GM18873 (cell line): ENCODE results near the gene VSTM4.

Source experiments
- ATAC-seq: cut with Tn5 transposase; IDR thresholded peaks from one replicate; pipeline ENCODE4 v1.9.1; 2021; ENCODE audit warnings: mild to moderate bottlenecking, moderate library complexity, moderate number of reproducible peaks; ENCODE audit not compliant: unreplicated experiment, low FRiP score

VSTM4 gene

DNA sequence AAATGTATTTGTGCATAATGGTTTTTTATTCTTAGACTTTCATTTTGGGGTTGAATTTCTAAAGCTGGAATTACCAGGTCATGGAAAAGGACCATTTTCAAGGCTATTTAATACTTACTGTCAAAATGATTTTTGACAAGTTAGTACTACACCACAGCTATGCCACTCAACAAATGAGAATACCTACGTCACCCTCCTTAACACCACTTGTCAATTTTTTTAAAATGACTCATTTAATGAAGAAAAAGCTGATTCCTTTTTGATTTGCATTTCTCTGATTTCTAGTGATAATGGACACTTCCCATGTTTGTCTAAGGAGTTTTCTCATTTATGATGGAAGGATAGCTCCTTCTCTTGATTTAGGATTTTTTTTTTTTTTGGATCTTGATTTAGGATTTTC lies 63.3 kb downstream of the VSTM4 start:
- no peak for ATAC-seq

DNA sequence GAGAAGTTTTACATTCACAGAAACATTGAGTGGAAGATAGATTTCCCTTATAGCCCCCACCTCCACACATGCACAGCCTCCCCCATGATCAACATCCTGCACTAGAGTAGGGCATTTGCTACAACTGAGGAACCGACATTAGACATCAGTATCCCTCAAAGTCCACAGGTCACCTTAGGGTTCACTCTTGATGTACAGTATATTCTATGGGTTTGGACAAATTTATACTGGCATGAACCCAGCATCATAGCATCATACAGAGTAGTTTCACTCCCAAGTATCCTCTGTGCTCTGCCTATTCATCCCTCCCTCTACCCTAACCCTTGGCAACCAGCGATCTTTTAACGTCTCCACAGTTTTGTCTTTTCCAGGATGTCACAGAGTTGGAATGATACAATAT lies 64.4 kb downstream of the VSTM4 start:
- no peak for ATAC-seq

DNA sequence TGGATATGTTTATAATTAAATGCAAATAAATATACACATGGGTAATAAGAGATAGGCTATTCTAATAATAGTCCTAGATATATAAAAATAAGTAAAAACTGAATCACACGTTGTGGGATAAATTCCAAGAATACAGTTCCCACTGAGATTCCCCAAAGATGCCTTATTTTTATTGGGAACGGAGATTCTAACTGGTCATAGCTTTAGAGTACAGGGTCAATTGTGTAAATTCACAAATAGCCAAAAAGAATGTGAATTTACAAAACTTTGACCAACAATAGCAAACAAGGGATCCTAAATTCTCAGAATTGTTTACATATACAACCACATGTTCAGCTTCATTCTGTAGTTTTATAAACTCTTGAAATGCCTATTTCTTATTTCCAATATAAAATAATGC lies 65.0 kb downstream of the VSTM4 start:
- no peak for ATAC-seq

DNA sequence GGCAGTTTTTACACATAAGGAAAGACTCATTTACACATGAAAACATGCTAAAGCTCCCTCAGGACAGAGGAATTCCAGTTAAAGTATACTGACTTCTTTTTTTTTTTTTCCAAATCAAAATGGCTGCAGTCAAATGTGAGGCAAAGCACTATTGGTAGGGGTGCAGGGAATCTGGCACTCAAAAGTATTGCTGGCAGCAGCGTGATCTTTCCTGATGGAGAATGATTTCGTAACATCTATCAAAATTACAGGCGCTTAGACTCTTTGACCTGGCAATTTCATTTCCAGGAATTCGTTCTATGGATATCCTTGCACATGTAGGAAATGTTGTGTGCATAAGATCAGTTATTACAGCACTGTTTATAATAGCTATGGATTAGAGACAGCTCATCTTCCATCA lies 65.7 kb downstream of the VSTM4 start:
- no peak for ATAC-seq

DNA sequence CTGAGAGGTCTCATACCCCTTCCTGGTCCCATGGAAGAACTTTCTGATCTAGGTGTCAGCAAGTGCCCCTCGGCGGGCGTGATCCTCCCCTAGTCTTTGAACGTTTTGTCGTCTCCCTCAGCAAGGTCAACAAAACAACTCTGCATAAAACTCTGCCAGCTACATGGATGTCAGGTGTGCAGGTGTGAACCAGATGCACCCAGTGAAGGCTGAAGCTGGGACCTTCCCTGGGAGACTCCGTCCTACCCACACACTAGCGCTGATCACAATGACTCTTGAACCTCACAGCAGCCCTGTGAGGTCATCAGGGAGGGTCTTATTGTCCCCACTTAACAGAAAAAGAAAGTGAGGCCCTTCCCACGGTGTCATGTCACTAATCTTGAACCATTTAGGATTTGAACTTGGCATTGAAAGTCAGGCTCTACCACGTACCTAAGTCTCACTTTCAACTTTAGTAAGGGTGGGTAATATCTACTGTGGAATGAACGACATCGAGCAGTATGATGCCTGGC lies 68.1 kb downstream of the VSTM4 start:
- ATAC-seq = no peak

DNA sequence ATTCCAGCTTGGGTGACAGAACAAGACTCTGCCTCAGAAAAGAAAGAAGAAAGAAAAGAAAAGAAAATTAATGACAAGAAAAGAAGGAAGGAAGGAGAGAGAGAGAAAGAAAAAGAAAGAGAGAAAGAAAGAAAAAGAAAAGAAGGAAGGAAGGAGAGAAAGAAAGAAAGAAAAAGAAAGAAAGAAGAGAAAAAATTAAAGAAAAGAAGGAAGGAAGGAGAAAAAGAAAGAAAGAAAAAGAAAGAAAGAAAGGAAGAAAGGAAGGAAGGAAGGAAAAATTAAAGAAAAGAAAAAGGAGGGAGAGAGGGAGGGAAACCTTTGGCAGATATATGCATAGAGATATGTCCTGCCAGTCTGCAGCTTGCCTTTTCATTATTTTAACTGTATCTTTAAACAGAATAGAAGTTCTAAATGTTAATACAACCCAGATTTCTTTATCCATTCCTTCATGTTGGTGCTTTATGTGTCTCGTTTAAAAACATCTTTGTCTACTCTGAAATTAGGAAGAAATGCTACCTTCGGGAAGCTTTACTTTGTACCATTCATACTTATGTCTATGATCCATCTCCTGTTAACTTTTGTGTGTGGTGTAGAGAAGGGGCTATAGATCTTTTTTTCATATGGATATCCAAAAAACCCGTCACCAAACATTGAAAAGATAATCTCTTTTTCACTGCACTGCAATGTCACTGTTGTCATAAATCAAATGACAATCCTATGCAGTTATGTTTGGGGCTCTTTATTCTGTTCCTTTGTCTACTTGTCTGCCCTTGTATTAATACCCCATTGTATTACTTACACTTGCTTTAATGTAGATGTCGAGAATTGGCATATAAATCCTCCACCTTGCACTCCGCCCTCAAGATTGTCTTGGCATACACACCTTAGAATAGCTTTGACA lies 70.8 kb downstream of the VSTM4 start:
- ATAC-seq = no peak

DNA sequence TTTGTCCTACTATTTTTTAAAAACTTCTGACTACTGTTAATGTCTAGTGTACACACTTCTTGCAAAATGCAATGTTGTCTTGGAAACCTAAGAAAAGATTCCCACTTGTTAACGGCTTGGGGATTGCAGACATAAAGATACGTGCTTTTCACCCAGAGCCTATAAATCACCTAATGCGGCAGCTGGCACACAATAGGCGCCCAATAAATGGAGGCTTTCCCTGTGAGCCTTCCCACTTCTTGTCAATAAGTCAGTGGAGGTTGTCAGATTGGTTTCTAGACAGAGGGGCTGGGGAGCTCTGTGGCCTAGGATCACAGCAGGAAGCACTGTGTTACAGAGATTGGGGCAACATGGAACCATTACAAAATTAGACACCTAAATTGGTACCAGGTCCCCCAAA lies 74.7 kb downstream of the VSTM4 start:
- no peak for ATAC-seq

DNA sequence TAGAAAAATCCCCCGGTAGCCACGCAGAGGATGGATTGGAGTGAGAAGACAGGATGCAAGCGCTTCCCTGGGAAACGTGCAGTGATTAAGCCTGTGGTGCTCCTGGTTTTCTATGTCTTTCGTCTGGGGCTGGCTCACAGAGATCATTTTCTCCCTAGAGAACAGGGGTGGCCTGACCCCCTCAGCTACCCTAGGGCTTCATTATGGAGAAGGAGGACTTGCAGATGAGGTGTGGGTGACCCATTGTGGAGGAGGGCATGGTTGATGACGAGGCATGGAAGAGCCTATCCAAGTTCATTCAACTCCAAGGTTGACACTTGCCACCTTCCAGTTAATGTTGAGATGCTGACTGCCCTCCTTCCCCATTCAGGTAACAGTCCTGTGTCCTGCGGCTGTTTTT lies 75.9 kb downstream of the VSTM4 start:
- ATAC-seq = no peak

DNA sequence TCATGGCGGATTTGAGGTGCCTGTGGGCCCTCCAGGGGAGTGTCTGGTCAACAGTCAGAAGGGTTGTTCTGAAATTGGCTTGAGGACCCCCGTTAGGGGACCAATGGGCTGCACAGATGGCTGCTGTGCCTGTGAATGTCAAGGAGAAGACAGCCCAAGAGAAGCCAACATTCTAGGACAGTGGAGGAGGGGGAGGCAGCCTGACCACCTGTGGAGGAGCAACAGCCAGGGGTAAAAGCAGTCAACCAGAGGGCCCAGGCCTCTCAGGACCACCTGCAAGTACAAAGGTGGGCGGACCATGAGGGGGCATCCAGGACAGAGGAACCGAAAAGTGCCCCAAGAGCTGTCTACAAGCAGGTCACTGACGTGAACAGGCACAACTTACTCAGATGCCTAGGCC lies 76.6 kb downstream of the VSTM4 start:
- ATAC-seq = no peak

DNA sequence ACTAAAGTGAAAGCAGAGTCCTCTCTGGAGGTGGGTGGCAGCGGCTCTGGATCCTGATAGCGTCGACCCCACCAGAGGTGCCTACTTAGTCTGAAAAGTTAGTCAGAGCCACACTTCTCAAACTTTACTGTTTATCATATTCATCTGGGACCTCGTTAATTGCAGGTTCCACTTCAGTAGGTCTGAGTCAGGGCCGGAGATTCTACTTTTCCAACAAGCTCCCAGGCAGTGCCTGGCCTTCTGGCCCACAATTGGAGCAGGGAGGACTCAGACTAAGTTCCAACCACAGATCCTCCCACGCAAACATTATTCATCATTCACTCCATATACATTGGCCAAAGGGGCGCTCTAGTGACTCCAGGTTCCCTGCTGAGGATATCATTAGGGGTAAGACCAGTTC lies 78.1 kb downstream of the VSTM4 start:
- ATAC-seq = no peak

DNA sequence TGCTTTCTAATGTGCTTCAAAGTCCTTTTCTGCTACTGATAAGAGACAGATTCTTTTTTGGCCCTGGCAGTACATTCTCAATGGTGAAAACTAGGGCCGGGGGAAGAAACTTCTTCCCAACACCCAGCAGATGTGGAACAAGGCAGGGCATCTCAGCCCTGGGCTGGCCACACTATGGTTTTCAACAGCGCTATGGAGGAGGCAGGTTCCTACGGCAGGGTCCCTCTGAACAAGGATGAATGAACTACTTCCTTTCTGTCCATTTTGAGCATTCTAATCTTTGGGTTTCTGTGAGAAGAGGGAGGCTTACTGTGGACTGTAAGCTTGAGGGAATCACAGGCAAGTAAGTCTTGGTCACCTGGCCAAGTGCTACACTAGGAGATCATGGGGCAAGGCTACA lies 78.7 kb downstream of the VSTM4 start:
- no peak for ATAC-seq

DNA sequence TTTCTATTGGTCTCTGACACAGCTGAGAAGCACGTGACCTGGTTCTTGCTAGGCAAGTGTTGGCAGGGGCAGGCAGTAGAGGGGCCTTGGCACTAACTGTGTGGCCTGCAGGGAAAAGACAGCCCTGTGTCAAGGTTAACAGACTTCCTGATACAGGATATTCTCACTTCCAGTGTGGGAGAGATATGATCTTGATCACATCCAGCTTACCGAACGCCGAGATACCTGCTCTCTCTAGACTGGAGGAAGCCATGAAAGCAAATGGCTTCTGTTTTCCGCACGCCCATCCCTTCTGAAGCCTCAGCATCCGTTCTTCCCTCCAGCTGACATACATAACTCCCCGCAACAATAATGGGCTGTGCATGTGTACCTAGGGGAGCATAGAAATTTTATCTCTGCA lies 79.4 kb downstream of the VSTM4 start:
- no peak for ATAC-seq

DNA sequence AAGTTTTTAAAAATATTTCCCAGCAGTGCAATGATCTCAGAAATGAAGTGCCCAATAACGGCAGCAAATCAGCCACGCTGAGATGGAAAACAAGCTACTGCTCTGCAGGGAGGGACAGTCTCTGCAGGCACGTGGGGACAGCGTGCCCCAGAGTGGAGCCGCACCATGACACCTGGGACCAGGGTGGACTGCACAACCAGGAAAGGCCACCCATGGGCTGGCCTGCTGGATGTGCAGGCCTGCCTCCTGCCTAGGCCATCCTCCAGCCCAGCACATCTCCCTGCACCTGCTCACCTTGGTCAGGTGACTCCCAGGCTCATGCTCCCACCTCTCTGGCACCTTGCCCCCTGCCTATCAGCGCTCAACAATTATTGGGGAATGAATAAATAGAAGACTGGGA lies 80.4 kb downstream of the VSTM4 start:
- ATAC-seq = no peak

DNA sequence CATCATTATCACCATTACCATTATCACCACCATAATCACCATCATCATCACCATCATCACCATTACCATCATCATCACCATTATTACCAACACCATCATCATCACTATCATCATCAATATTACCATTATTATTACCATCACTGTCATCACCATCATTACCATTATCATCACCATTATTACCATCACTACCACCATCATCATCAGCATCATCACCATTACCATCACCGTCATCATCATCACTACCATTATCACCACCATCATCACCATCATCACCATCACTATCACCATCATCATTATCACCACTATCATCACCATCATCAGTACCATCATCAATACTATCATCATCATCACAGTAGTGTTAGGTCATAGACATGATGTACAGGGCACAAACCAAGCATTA lies 81.4 kb downstream of the VSTM4 start:
- ATAC-seq = no peak

DNA sequence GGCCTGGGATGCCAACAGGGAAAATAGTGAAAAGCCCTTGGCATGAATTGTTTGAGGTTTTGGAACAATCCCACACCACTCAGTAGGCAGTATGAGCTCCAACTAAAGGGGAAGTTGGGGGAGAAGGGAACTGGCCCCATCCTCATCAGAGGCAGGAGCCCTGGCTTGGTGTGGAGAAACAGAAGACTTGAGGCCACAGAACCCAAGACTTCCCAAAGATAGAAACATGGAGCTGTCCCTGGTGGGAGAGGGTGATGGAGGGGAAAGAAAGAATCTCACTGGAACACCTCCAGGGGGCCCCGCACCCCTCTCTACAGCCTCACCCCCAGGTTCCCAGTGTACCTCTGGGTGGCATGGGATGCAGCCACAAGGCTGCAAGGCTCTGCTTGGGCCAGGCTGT lies 85.7 kb downstream of the VSTM4 start:
- no peak for ATAC-seq

DNA sequence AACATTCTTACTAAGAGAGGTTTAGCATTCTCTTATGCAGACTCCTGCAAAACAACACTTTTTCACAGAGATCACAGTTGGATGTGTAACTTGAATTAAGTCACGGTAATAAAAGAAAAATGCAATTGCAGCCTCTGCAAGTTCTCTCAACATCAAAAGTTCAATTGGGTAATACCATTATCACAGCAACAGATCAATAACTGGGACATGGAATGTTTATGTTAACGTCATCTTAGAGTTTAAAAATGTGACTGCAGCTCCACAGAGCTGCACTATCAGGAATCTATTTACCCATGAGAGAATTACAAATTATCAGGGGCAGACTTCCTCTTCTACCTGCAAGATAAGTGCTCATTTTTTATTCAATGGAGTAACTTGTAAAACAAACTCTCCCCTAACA lies 86.7 kb downstream of the VSTM4 start:
- no peak for ATAC-seq

DNA sequence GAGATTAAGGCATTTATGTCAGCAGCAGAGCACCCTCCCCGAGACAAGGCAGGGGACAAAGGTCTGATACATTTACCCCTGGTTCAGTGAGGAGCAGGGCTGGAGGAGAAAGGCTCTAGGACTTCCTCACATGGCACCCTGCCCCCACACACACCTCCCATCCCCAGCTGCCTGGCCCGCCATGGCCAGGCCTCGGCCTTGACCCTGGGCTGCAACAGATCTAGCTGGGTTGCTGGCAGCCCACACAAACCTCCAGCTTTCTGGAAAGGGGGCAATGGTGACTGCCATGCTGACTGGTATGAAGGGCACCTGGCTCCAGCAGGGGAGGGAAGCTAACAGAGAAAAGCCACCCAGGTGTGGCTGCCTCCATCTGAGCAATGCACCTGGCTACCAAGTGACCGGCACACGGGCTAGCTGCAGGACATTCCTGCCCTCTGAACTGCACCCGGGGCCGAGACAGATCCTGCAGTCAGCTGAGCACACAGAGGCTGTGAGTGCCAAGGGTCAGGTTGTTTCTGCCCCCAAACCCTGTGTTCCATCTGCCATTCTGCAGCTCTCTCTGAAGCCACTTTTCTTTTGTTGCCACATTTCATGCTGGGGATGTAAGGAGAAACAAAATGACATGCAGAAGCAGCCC lies 89.9 kb downstream of the VSTM4 start:
- ATAC-seq = no peak

DNA sequence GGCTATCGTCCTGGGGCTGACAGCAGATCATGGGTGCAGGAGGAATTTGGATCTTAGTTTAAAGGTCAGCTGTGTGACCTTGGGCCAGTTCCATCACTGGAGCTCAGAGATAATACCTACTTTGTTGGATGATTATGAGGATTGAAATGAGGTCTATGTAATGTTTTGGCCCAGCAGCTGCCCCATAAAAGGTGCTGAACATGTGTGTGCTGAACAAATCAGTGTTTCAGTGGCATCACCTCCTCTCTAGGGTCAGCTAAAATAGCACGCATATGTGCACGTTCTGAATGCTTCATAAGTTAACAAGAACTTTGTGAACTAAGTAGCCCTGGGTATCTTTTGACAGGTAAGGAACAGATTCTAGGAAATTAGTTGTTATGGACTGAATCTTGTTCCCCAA lies 90.8 kb downstream of the VSTM4 start:
- ATAC-seq = no peak

DNA sequence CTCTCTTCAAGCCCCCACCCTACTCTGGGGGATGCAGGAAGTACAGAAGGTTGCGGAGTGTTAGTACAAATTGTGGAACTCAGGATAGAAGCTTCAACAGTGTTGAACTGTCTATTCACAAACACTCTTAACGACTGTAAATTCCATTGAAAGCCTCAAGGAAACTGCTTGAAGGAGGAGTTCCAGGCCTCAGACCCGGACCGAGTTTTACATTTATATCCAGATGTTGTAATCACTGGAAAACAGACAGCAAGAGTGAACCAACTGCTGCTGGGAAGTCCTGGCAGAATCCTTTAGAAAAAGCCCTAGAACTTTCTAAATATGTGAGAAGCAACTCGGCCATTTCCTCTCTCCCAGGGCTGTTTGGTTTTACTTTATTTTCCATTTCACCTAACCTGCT lies 91.6 kb downstream of the VSTM4 start:
- ATAC-seq = no peak

DNA sequence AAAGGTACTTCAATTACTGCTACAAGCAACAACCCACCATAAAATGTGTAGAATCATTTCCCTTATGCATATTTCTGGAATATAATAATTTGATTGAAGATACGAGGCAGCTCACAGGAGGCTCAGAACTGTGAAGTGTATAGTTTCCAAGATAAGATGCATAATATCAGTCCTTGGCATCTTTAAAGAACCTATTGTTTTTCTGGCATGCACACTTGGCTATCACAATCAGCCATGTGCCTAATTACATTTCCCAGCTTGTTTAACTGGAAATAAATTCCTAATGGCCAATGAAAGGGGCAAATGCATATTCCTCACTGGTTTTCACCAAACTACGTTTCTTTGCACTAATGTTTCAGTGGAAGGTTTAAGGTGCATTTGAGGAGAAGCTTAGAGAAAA lies 92.3 kb downstream of the VSTM4 start:
- no peak for ATAC-seq

DNA sequence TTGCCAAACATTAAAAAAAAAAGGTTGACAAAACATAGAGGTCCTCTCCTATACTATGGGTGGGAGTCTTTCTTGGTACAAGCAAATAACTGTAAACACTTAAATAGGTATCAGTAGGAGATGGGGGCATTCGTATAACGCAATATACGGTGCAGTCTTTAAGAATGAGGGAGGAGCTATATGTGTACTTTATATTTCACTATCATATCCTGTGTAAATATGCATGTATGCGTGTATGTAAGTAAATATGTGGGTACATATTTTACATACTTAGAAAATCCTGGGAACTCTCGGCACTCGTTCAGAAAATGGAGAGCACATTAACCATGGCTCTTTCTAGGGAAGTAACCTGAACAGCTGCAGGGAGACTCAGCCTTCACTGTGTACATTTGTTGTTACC lies 93.6 kb downstream of the VSTM4 start:
- ATAC-seq = no peak

DNA sequence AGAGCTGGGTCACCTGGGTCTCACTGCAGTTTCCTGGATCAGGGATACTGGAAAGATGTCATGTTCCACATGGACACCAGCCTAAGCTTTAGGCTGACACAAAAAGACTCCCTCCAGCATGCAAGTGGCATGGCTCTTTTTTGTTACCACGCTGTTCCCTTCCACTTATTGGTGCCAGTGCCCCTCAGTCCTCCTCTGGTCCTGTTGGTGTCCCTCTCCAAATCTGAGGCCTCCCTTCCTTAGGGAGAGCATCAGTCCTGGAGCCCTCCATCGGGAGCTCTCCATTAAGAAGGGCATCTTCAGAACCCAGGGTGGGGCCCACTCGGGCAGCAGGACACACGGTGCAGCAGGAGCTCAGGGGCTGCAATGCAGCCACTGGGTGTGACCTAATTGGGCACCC lies 99.6 kb downstream of the VSTM4 start:
- ATAC-seq = no peak
